Naive thymus-derived CD4-positive, alpha-beta T cell (primary cell): ENCODE results near the gene TXNRD2. TPM values are rescaled to one million over a fixed set of nuclear protein-coding genes. Genes with fewer than 3 reads are reported as not detected.

ENCODE experiments used
- ATAC-seq: fragments of 150-1000 bp; cut with Tn5 transposase; 2 replicates; pipeline ENCODE4 v1.10.0; 2021; ENCODE audit warnings: mild to moderate bottlenecking, moderate library complexity
- CTCF ChIA-PET: fragments of 350-600 bp; sonication (Branson Sonifier 250); formaldehyde crosslinking; loops from one replicate; lab custom pipeline; 2021; ENCODE audit warnings: antibody characterized with exemption; lab: Charles Lee
- POLR2A ChIA-PET: fragments of 350-600 bp; sonication (Branson Sonifier 250); formaldehyde crosslinking; loops from one replicate; lab custom pipeline; 2021; ENCODE audit warnings: antibody characterized with exemption, inconsistent platforms; lab: Charles Lee
- DNase-seq, 9 donors: peaks; one replicate each; pipeline versions ENCODE4 v3.0.0 to v3.0.0-alpha.2; 2020 to 2022; ENCODE audit warnings: mixed read lengths in 1 of 9
- H3K27ac ChIP-seq: one replicate; pipeline ENCODE4 v1.7.0; 2013; ENCODE audit warnings: mild to moderate bottlenecking, low read depth, low read length, moderate library complexity
- H3K27me3 ChIP-seq, 2 donors: one replicate each; pipeline ENCODE4 v1.7.0; 2013; ENCODE audit warnings: low read length in 2 of 2, mild to moderate bottlenecking in 2 of 2, moderate library complexity in 2 of 2; ENCODE audit not compliant: control insufficient read depth in 2 of 2, insufficient read depth in 2 of 2
- H3K36me3 ChIP-seq, 3 experiments: 1 replicate in 2 of 3; 2 replicates in 1 of 3; pipeline ENCODE4 v1.7.0; 2013; ENCODE audit warnings: low read length in 3 of 3, mild to moderate bottlenecking in 3 of 3, moderate library complexity in 1 of 3; ENCODE audit not compliant: insufficient read depth in 3 of 3, control insufficient read depth in 2 of 3
- H3K4me1 ChIP-seq, 2 donors: one replicate each; pipeline ENCODE4 v1.7.0; 2013; ENCODE audit warnings: low read length in 2 of 2, mild to moderate bottlenecking in 2 of 2, moderate library complexity in 1 of 2; ENCODE audit not compliant: control insufficient read depth in 2 of 2, insufficient read depth in 2 of 2
- H3K4me3 ChIP-seq: 2 replicates; pipeline ENCODE4 v1.7.0; 2013; ENCODE audit warnings: mild to moderate bottlenecking, low read length
- H3K9me3 ChIP-seq, 3 experiments: 1 replicate in 2 of 3; 2 replicates in 1 of 3; pipeline ENCODE4 v1.7.0; 2013; ENCODE audit warnings: low read length in 3 of 3; ENCODE audit not compliant: control insufficient read depth in 2 of 3
- H3K27ac Mint-ChIP-seq, 9 donors: one replicate each; pipeline ENCODE4 v1.8.0; 2020 to 2022; ENCODE audit warnings: mixed read lengths in 9 of 9, mild to moderate bottlenecking in 8 of 9, moderate library complexity in 5 of 9, inconsistent platforms in 2 of 9
- H3K27me3 Mint-ChIP-seq, 5 donors: one replicate each; pipeline ENCODE4 v1.8.0; 2021 to 2022; ENCODE audit warnings: mixed read lengths in 5 of 5, mild to moderate bottlenecking in 1 of 5
- H3K36me3 Mint-ChIP-seq, 5 donors: one replicate each; pipeline ENCODE4 v1.8.0; 2020 to 2022; ENCODE audit warnings: mixed read lengths in 5 of 5, mild to moderate bottlenecking in 3 of 5, inconsistent platforms in 1 of 5
- H3K4me1 Mint-ChIP-seq, 7 donors: one replicate each; pipeline ENCODE4 v1.8.0; 2020 to 2022; ENCODE audit warnings: mixed read lengths in 7 of 7, mild to moderate bottlenecking in 3 of 7, inconsistent platforms in 1 of 7
- H3K4me3 Mint-ChIP-seq, 10 donors: one replicate each; pipeline ENCODE4 v1.8.0; 2020 to 2022; ENCODE audit warnings: mild to moderate bottlenecking in 10 of 10, mixed read lengths in 10 of 10, moderate library complexity in 6 of 10, inconsistent platforms in 2 of 10
- H3K9me3 Mint-ChIP-seq, 11 donors: one replicate each; pipeline ENCODE4 v1.8.0; 2020 to 2022; ENCODE audit warnings: mixed read lengths in 11 of 11, mild to moderate bottlenecking in 4 of 11, inconsistent platforms in 1 of 11, moderate library complexity in 1 of 11
- intact Hi-C, 2 donors: fragments of 100-400 bp; cut with micrococcal nuclease; formaldehyde crosslinking; loops; one replicate each; pipeline ENCODE4 v1.15.1; 2023
- polyA plus RNA-seq, 2 donors: library from polyadenylated mRNA; unstranded; fragments of 300-500 nt; fragmentation: Illumina TruSeq; gene quantifications; one replicate each; pipeline ENCODE4 v1.2.3, GENCODE V29; 2021
- total RNA-seq, 6 experiments: library from RNA in 5 of 6; stranded (reverse) in 5 of 6; gene quantifications; 1 replicate in 5 of 6; 2 replicates in 1 of 6; pipeline ENCODE4 v1.2.3 and lab custom pipeline; 2021 to 2026

Gene TXNRD2
- total and polyA plus RNA-seq, 7 experiments from 2014 or later = 14.0 to 39.0 (median 26.1) TPM

GRCh38 chr22:19970479-19971275 lies 29.1 kb upstream of the TXNRD2 start:
- peak overlapping the region in 1 of 10 donors; percentile 52 for H3K4me3 Mint-ChIP-seq
- Histone ChIP-seq H3K36me3 (peaks cover 0 to 30% (median 0%) of the 10 kb centered on the region in 3 experiments), H3K4me1 (peaks cover 7 to 11% of the 10 kb centered on the region in 2 donors), H3K4me3 (no peak overlapping the region), H3K9me3 (no peaks in the 10 kb centered on the region), H3K27ac (no peak overlapping the region), H3K27me3 (no peaks in the 10 kb centered on the region)
- intact Hi-C loops = loop anchor here (1.0 to 5.0 kb wide), 5 partner anchors 43 to 187 kb away; partner anchors contain the start of genes RANBP1 (in 1 of the 2) and TRMT2A (in 1 of the 2)
- peaks cover 0 to 11% (median 0%) of the 10 kb centered on the region in 5 donors for H3K36me3 Mint-ChIP-seq
- ChIA-PET POLR2A (no interaction called here), CTCF (interaction anchor here (1.1 to 1.6 kb wide), 5 partner anchors 43 to 159 kb away, joined by 3 to 5 read pairs (median 4); no protein-coding TSS in a partner anchor)
- H3K4me1 Mint-ChIP-seq = peaks cover 12 to 35% (median 13%) of the 10 kb centered on the region in 7 donors
- H3K27ac Mint-ChIP-seq = peak overlapping the region in 2 of 9 donors; percentile 41
- no peaks in the 10 kb centered on the region for H3K27me3 Mint-ChIP-seq
- ATAC-seq (peak; percentile 81), DNase-seq (peak; percentile 59 to 83 (median 73))
- H3K9me3 Mint-ChIP-seq = no peaks in the 10 kb centered on the region

- Mint-ChIP-seq H3K4me3 (no peak overlapping the region), H3K9me3 (no peaks in the 10 kb centered on the region), H3K4me1 (peaks cover 7 to 29% (median 12%) of the 10 kb centered on the region in 7 donors), H3K36me3 (peaks cover 0 to 11% (median 0%) of the 10 kb centered on the region in 5 donors), H3K27me3 (no peaks in the 10 kb centered on the region), H3K27ac (peak overlapping the region in 1 of 9 donors; percentile 32)
- ChIA-PET CTCF (interaction anchor here (1.4 to 1.5 kb wide), 2 partner anchors 46 to 160 kb away, joined by 3 to 6 read pairs; no protein-coding TSS in a partner anchor), POLR2A (no interaction called here)
- intact Hi-C loops = loop anchor here (1.0 to 5.0 kb wide), 5 partner anchors 43 to 187 kb away; partner anchors contain the start of genes RANBP1 (in 1 of the 2) and TRMT2A (in 1 of the 2)
- Histone ChIP-seq H3K9me3 (no peaks in the 10 kb centered on the region), H3K27me3 (no peaks in the 10 kb centered on the region), H3K36me3 (peaks cover 0 to 31% (median 0%) of the 10 kb centered on the region in 3 experiments), H3K4me1 (peaks cover 7 to 11% of the 10 kb centered on the region in 2 donors), H3K4me3 (no peak overlapping the region), H3K27ac (no peak overlapping the region)
- no peak for DNase-seq
- no peak for ATAC-seq
Observed at GRCh38 chr22:19970031-19970478, 28.4 kb upstream of the TXNRD2 start.

- intact Hi-C loops = no loop called here
- no peaks in the 10 kb centered on the region for H3K9me3 ChIP-seq
- H3K4me1 ChIP-seq = peaks cover 7 to 11% of the 10 kb centered on the region in 2 donors
- DNase-seq (no peak), ATAC-seq (no peak)
- peaks cover 0 to 37% (median 0%) of the 10 kb centered on the region in 3 experiments for H3K36me3 ChIP-seq
- no peak overlapping the region for H3K4me3 Mint-ChIP-seq
- H3K27me3 ChIP-seq = no peaks in the 10 kb centered on the region
- H3K4me1 Mint-ChIP-seq = peaks cover 4 to 23% (median 11%) of the 10 kb centered on the region in 7 donors
- H3K27me3 Mint-ChIP-seq = no peaks in the 10 kb centered on the region
- ChIA-PET POLR2A (interaction anchor here (0.6 kb wide), 1 partner anchor 28 kb away, joined by 4 read pairs; the partner anchor contains the start of genes COMT and TXNRD2), CTCF (interaction anchor here (0.6 to 1.4 kb wide), 2 partner anchors 22 to 161 kb away, joined by 5 to 6 read pairs; no protein-coding TSS in a partner anchor)
- H3K27ac Mint-ChIP-seq = peak overlapping the region in 2 of 9 donors; percentile 10 to 45
- H3K36me3 Mint-ChIP-seq = peaks cover 0 to 11% (median 0%) of the 10 kb centered on the region in 5 donors
- no peak overlapping the region for H3K27ac ChIP-seq
- H3K9me3 Mint-ChIP-seq = no peaks in the 10 kb centered on the region
- H3K4me3 ChIP-seq = no peak overlapping the region
Observed at GRCh38 chr22:19969141-19969928, 27.7 kb upstream of the TXNRD2 start.

- H3K36me3 Mint-ChIP-seq = peaks cover 0 to 11% (median 0%) of the 10 kb centered on the region in 5 donors
- Histone ChIP-seq H3K4me1 (peaks cover 7 to 11% of the 10 kb centered on the region in 2 donors), H3K27me3 (no peaks in the 10 kb centered on the region), H3K36me3 (peaks cover 0 to 46% (median 0%) of the 10 kb centered on the region in 3 experiments), H3K9me3 (no peaks in the 10 kb centered on the region), H3K27ac (no peak overlapping the region), H3K4me3 (no peak overlapping the region)
- peaks cover 4 to 19% (median 11%) of the 10 kb centered on the region in 7 donors for H3K4me1 Mint-ChIP-seq
- DNase-seq (no peak), ATAC-seq (no peak)
- intact Hi-C loops = no loop called here
- H3K4me3 Mint-ChIP-seq = no peak overlapping the region
- ChIA-PET CTCF (interaction anchor here (1.4 kb wide), 1 partner anchor 161 kb away, joined by 6 read pairs; no protein-coding TSS in a partner anchor), POLR2A (no interaction called here)
- no peak overlapping the region for H3K27ac Mint-ChIP-seq
- no peaks in the 10 kb centered on the region for H3K9me3 Mint-ChIP-seq
- no peaks in the 10 kb centered on the region for H3K27me3 Mint-ChIP-seq
Observed at GRCh38 chr22:19968450-19968891, 26.9 kb upstream of the TXNRD2 start.

GRCh38 chr22:19967850-19968449 lies 26.3 kb upstream of the TXNRD2 start:
- DNase-seq (no peak), ATAC-seq (no peak)
- ChIA-PET POLR2A (interaction anchor here (0.5 kb wide), 1 partner anchor 37 kb away, joined by 3 read pairs; no protein-coding TSS in a partner anchor), CTCF (no interaction called here)
- Histone ChIP-seq H3K9me3 (no peaks in the 10 kb centered on the region), H3K27ac (no peak overlapping the region), H3K4me3 (no peak overlapping the region), H3K36me3 (peaks cover 0 to 47% (median 0%) of the 10 kb centered on the region in 3 experiments), H3K27me3 (no peaks in the 10 kb centered on the region), H3K4me1 (peaks cover 7 to 11% of the 10 kb centered on the region in 2 donors)
- Mint-ChIP-seq H3K9me3 (no peaks in the 10 kb centered on the region), H3K4me3 (no peak overlapping the region), H3K36me3 (peaks cover 0 to 11% (median 0%) of the 10 kb centered on the region in 5 donors), H3K27me3 (no peaks in the 10 kb centered on the region), H3K27ac (peak overlapping the region in 2 of 9 donors; percentile 10 to 42), H3K4me1 (peaks cover 4 to 19% (median 11%) of the 10 kb centered on the region in 7 donors)
- intact Hi-C loops = no loop called here
